ENCODE data around the gene AHDC1. TPM values are rescaled to one million over a fixed set of nuclear protein-coding genes. Genes with fewer than 3 reads are reported as not detected.

The AHDC1 gene
- total and polyA plus RNA-seq, 10 of the 15 experiments (the other 5 are each of a cell fraction or from before 2014, with no cell fraction given) = 0.21 to 13.0 (median 1.4) TPM

DNA sequence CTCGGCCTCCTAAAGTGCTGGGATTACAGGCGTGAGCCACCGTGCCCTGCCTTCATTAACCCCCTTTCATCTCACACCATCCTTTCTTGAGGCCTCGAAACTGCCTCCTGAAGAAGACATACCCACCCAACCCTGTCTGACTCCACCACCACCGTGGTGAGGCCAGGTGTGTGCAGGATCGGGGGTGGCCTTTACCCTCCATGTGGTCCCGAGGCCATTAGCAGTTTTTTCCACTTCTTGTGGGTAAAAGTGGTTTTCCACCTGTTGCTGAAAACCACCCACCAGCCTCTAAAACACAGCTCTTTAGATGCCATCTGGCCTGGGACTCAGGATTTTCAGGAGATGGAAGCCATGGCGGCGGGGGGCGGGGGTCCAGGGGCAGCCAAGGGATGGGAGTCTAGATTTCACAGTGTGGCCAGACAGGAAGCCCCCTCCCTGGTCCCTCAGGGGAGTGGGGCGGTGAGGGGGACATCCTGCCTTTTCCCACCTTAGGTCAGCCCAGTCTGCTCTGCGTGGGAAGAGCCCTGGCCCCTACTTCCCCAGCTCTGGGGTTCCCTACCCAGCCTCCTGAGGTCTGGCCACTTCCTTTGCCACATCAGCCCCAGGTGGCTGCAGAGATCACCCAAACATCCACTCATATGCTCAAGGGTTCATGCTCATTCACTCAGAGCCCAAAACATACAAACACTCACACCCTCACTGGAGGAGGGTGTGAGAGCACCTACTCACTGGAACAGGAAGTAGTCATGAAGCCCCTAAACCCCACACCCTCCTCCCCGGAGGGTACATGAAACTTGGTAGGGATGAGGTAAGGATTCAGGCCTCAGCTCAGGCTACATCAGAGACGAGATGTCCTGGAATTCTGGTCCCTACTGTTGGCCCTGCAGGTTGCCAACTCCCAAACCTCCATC lies 28.7 kb upstream of the AHDC1 start (continued):
- TF ChIP-seq, protein P1, sequence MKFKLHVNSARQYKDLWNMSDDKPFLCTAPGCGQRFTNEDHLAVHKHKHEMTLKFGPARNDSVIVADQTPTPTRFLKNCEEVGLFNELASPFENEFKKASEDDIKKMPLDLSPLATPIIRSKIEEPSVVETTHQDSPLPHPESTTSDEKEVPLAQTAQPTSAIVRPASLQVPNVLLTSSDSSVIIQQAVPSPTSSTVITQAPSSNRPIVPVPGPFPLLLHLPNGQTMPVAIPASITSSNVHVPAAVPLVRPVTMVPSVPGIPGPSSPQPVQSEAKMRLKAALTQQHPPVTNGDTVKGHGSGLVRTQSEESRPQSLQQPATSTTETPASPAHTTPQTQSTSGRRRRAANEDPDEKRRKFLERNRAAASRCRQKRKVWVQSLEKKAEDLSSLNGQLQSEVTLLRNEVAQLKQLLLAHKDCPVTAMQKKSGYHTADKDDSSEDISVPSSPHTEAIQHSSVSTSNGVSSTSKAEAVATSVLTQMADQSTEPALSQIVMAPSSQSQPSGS (IDR thresholded peaks at IDR 0.05; ENCODE audit: low read length) = no peak
- no peak for TF ChIP-seq FOXM1 (IDR thresholded peaks at IDR 0.05; ENCODE audit: low read depth, low read length)
- TF ChIP-seq WRNIP1 (IDR thresholded peaks at IDR 0.05; ENCODE audit: borderline replicate concordance, low read depth, low read length) = no peak
- TF ChIP-seq CBX5 (IDR thresholded peaks at IDR 0.05; ENCODE audit: low read depth) = no peak
- TF ChIP-seq KAT2A (conservative IDR thresholded peaks at IDR 0.05; ENCODE audit: control insufficient read depth, low read depth, low read length) = no peak
- TF ChIP-seq, protein P2, sequence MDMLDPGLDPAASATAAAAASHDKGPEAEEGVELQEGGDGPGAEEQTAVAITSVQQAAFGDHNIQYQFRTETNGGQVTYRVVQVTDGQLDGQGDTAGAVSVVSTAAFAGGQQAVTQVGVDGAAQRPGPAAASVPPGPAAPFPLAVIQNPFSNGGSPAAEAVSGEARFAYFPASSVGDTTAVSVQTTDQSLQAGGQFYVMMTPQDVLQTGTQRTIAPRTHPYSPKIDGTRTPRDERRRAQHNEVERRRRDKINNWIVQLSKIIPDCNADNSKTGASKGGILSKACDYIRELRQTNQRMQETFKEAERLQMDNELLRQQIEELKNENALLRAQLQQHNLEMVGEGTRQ (IDR thresholded peaks at IDR 0.05; ENCODE audit: borderline replicate concordance, low read depth, low read length) = no peak
- peak; percentile 14; the same call in 1 of the 2 replicates for TF ChIP-seq BMI1 (IDR thresholded peaks at IDR 0.05; ENCODE audit: borderline replicate concordance)
- TF ChIP-seq NRF1 (conservative IDR thresholded peaks at IDR 0.05; ENCODE audit: low read depth, low read length) = no peak
- TF ChIP-seq EP300 (IDR thresholded peaks at IDR 0.05; ENCODE audit: borderline replicate concordance in 1 of 2, control insufficient read depth in 1 of 2, low read depth in 2 of 2, low read length in 2 of 2) = peak in 1 of 2 experiments; percentile 56; a peak in 2 of 4 replicates
- peak; percentile 99 for TF ChIP-seq IKZF1 (conservative IDR thresholded peaks at IDR 0.05)
- TF ChIP-seq, protein P3, sequence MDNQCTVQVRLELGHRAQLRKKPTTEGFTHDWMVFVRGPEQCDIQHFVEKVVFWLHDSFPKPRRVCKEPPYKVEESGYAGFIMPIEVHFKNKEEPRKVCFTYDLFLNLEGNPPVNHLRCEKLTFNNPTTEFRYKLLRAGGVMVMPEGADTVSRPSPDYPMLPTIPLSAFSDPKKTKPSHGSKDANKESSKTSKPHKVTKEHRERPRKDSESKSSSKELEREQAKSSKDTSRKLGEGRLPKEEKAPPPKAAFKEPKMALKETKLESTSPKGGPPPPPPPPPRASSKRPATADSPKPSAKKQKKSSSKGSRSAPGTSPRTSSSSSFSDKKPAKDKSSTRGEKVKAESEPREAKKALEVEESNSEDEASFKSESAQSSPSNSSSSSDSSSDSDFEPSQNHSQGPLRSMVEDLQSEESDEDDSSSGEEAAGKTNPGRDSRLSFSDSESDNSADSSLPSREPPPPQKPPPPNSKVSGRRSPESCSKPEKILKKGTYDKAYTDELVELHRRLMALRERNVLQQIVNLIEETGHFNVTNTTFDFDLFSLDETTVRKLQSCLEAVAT (IDR thresholded peaks at IDR 0.05) = peak; percentile 48; the same call in 1 of the 2 replicates
- peak; percentile 50; the same call in 1 of the 2 replicates for TF ChIP-seq TCF7 (IDR thresholded peaks at IDR 0.05; ENCODE audit: borderline replicate concordance)
- TF ChIP-seq SP1 (IDR thresholded peaks at IDR 0.05; ENCODE audit: low read depth, low read length) = peak; percentile 58
- TF ChIP-seq CBX3 (IDR thresholded peaks at IDR 0.05; ENCODE audit: borderline replicate concordance, low read depth) = no peak
- no peak for TF ChIP-seq POLR2AphosphoS2 (IDR thresholded peaks at IDR 0.05; ENCODE audit: low read depth, low read length)
- TF ChIP-seq POLR2AphosphoS5 (IDR thresholded peaks at IDR 0.05; ENCODE audit: low read length) = peak; percentile 83
- TF ChIP-seq NFIC (IDR thresholded peaks at IDR 0.05; ENCODE audit: low read depth, low read length) = no peak
- no peak for TF ChIP-seq YBX1 (IDR thresholded peaks at IDR 0.05)
- TF ChIP-seq, protein P4, sequence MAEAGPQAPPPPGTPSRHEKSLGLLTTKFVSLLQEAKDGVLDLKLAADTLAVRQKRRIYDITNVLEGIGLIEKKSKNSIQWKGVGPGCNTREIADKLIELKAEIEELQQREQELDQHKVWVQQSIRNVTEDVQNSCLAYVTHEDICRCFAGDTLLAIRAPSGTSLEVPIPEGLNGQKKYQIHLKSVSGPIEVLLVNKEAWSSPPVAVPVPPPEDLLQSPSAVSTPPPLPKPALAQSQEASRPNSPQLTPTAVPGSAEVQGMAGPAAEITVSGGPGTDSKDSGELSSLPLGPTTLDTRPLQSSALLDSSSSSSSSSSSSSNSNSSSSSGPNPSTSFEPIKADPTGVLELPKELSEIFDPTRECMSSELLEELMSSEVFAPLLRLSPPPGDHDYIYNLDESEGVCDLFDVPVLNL (IDR thresholded peaks at IDR 0.05; ENCODE audit: low read depth, low read length) = no peak
- TF ChIP-seq ZNF207 (IDR thresholded peaks at IDR 0.05; ENCODE audit: borderline replicate concordance) = peak; percentile 19; the same call in 1 of the 2 replicates
- peak; percentile 62 for TF ChIP-seq CREM (IDR thresholded peaks at IDR 0.05; ENCODE audit: low read depth)
